HepG2 (cell line): ENCODE measurements around the gene C11orf58.

Experiments
- CTCF ChIP-seq: sonication (generic); formaldehyde crosslinking; IDR thresholded peaks from 2 replicates; pipeline ENCODE4 v1.5.0; 2020; ENCODE audit warnings: mild to moderate bottlenecking, missing genetic modification reagents, moderate library complexity
- MAX ChIP-seq: IDR thresholded peaks from 2 replicates; pipeline ENCODE4 v1.6.1; 2012; ENCODE audit warnings: inconsistent platforms
- NFYB ChIP-seq: sonication (generic); formaldehyde crosslinking; IDR thresholded peaks from 2 replicates; pipeline ENCODE4 v1.4.0; 2020; ENCODE audit warnings: missing genetic modification reagents
- PHF5A ChIP-seq: IDR thresholded peaks from one replicate; pipeline ENCODE4 v1.6.1; 2018; ENCODE audit warnings: low read depth, missing genetic modification reagents; ENCODE audit not compliant: unreplicated experiment
- TBL1XR1 ChIP-seq: fragments of 150-350 bp; IDR thresholded peaks from 2 replicates; pipeline ENCODE4 v1.6.1; 2014; ENCODE audit warnings: borderline replicate concordance, low read length; ENCODE audit not compliant: partially characterized antibody
- YY1 ChIP-seq: IDR thresholded peaks from 2 replicates; pipeline ENCODE4 v1.6.1; 2011; ENCODE audit warnings: low read length, low read depth, moderate library complexity, mild to moderate bottlenecking; ENCODE audit not compliant: insufficient read depth, insufficient replicate concordance
- ZNF207 ChIP-seq: fragments of 450-650 bp; IDR thresholded peaks from 2 replicates; pipeline ENCODE4 v1.6.1; 2016; ENCODE audit warnings: antibody characterized with exemption, borderline replicate concordance
- ZNF335 ChIP-seq: sonication (generic); formaldehyde crosslinking; IDR thresholded peaks from 2 replicates; pipeline ENCODE4 v1.4.0; 2020; ENCODE audit warnings: missing genetic modification reagents

- TF ChIP-seq ZNF207 = no peak
- no peak for TF ChIP-seq NFYB
- TF ChIP-seq CTCF (CRISPR knock-in tag) = no peak
- no peak for TF ChIP-seq PHF5A (CRISPR knock-in tag)
- no peak for TF ChIP-seq MAX
- TF ChIP-seq YY1 = no peak
- TF ChIP-seq ZNF335 (CRISPR knock-in tag) = no peak
- no peak for TF ChIP-seq TBL1XR1
Observed at GRCh38 chr11:16743478-16743877, 5.0 kb downstream of the C11orf58 start.
